Measurements from ENCODE around the gene TMEM225B.

DNA sequence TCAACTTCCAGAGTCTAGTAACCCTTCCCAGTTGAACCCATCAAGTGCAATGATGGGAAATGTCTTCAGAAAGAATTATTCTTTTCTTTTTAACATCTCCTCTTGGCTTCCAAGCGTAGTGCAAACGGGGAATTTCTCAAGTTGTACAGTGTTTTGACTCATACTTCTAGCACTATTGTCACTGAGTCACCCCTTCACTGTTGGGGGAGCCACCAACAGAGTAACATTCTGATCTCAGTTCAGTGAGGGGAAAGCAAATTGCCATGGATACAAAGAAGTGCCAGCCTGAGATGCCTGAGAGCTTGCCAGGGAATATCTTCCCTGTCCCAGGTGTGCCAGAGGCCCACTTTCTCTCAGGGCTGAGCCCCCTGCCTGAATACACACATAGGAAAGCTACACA, 50.8 kb downstream of the TMEM225B start:
- no peak for TF ChIP-seq EZH2phosphoT487 (IDR thresholded peaks at IDR 0.05; ENCODE audit: low read depth)
- TF ChIP-seq, protein P1, sequence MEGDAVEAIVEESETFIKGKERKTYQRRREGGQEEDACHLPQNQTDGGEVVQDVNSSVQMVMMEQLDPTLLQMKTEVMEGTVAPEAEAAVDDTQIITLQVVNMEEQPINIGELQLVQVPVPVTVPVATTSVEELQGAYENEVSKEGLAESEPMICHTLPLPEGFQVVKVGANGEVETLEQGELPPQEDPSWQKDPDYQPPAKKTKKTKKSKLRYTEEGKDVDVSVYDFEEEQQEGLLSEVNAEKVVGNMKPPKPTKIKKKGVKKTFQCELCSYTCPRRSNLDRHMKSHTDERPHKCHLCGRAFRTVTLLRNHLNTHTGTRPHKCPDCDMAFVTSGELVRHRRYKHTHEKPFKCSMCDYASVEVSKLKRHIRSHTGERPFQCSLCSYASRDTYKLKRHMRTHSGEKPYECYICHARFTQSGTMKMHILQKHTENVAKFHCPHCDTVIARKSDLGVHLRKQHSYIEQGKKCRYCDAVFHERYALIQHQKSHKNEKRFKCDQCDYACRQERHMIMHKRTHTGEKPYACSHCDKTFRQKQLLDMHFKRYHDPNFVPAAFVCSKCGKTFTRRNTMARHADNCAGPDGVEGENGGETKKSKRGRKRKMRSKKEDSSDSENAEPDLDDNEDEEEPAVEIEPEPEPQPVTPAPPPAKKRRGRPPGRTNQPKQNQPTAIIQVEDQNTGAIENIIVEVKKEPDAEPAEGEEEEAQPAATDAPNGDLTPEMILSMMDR (IDR thresholded peaks at IDR 0.05; ENCODE audit: low read depth, low read length) = no peak

Measured in OCI-LY3 (cell line).